Raji (cell line): ENCODE measurements around the gene ARHGAP6.

Experiments used
- POLR2A ChIP-seq: IDR thresholded peaks from 2 replicates; pipeline ENCODE4 v1.6.1; 2011; ENCODE audit warnings: low read depth, low read length, control low read depth; ENCODE audit not compliant: insufficient read depth

The ARHGAP6 gene

GRCh38 chrX:11129534-11130105 lies 536.1 kb downstream of the ARHGAP6 start:
- TF ChIP-seq POLR2A = no peak

GRCh38 chrX:11125060-11125459 lies 540.7 kb downstream of the ARHGAP6 start:
- TF ChIP-seq POLR2A = no peak

GRCh38 chrX:11124112-11124511 lies 541.6 kb downstream of the ARHGAP6 start:
- TF ChIP-seq POLR2A = no peak

GRCh38 chrX:11119313-11119943 lies 546.3 kb downstream of the ARHGAP6 start:
- TF ChIP-seq POLR2A = no peak

- no peak for TF ChIP-seq POLR2A
Measured at GRCh38 chrX:11117745-11118144, 548.0 kb downstream of the ARHGAP6 start.

- TF ChIP-seq POLR2A = no peak
Measured at GRCh38 chrX:11113731-11114130, 552.0 kb downstream of the ARHGAP6 start.

GRCh38 chrX:11111947-11112346 lies 553.8 kb downstream of the ARHGAP6 start:
- TF ChIP-seq POLR2A = no peak

GRCh38 chrX:11111037-11111851 lies 554.5 kb downstream of the ARHGAP6 start, which contains the start of gene HCCS:
Gene HCCS (plus strand): TSS chrX:11111332. CDS start chrX:11112061, 729 bp downstream.
- peak; percentile 38; the same call in 1 of the 2 replicates for TF ChIP-seq POLR2A

- no peak for TF ChIP-seq POLR2A
Measured at GRCh38 chrX:11109968-11110367, 555.8 kb downstream of the ARHGAP6 start.

- TF ChIP-seq POLR2A = no peak
Measured at GRCh38 chrX:11108253-11108941, 557.3 kb downstream of the ARHGAP6 start.

GRCh38 chrX:11105080-11105479 lies 560.6 kb downstream of the ARHGAP6 start:
- TF ChIP-seq POLR2A = no peak

- TF ChIP-seq POLR2A = no peak
Measured at GRCh38 chrX:11103751-11104150, 562.0 kb downstream of the ARHGAP6 start.

- no peak for TF ChIP-seq POLR2A
Measured at GRCh38 chrX:11103006-11103405, 562.7 kb downstream of the ARHGAP6 start.

GRCh38 chrX:11100281-11101035 lies 565.3 kb downstream of the ARHGAP6 start:
- no peak for TF ChIP-seq POLR2A

- no peak for TF ChIP-seq POLR2A
Measured at GRCh38 chrX:11099465-11099864, 566.3 kb downstream of the ARHGAP6 start.
